ENCODE measurements around the gene CADM3.

- TF ChIP-seq CTCF (IDR thresholded peaks at IDR 0.05; ENCODE audit: control extremely low read depth in 1 of 3, insufficient read depth in 1 of 3, low read depth in 1 of 3, low read length in 3 of 3) (no peak), ASH2L (IDR thresholded peaks at IDR 0.05; ENCODE audit: low read length) (no peak)
Observed at GRCh38 chr1:159199901-159200300, 28.5 kb downstream of the CADM3 start.

Measured in H1 (cell line).